GM10248 (cell line): Measurements from ENCODE around the gene VAPA.

ENCODE experiments used
- CTCF ChIA-PET: fragments of 300-600 bp; sonication (Branson Sonifier 250); formaldehyde crosslinking; extraction: SDS; loops from one replicate; lab custom pipeline; 2021; ENCODE audit warnings: antibody characterized with exemption; lab: Yijun Ruan, JAX
- POLR2A ChIA-PET: fragments of 350-650 bp; sonication (Branson Sonifier 250); formaldehyde crosslinking; extraction: SDS; loops from one replicate; lab custom pipeline; 2020; ENCODE audit warnings: antibody characterized with exemption; lab: Yijun Ruan, JAX
- DNase-seq: peaks from one replicate; pipeline ENCODE4 v3.0.0; 2012; ENCODE audit errors: extremely low spot score
- CTCF ChIP-seq: IDR thresholded peaks from 2 replicates; pipeline ENCODE4 v1.5.1; 2012; ENCODE audit warnings: mild to moderate bottlenecking, low read depth; ENCODE audit errors: extremely low read depth, missing control alignments, control extremely low read depth

VAPA gene

DNA sequence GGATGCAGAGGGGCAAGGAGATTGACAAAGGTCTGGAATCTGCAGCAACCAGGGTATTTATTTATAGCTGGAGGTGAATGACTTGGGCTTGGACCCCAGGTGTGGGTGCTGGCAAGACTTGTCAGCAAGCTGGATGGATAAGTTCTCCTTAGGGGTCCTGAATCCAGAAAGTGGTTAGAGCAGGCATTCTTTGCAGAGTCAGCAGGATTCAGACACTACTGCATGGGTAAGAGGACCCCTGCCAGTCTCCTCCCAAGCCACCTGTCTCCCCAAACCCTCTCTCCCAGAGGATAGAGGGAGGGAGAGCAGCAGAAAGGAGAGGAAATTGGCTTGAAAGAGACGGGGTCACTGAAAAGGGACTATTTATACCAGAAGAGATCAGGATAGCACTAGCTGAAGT, 89.5 kb downstream of the VAPA start:
- ChIA-PET POLR2A (no interaction called here), CTCF (no interaction called here)
- no peak for TF ChIP-seq CTCF
- no peak for DNase-seq

DNA sequence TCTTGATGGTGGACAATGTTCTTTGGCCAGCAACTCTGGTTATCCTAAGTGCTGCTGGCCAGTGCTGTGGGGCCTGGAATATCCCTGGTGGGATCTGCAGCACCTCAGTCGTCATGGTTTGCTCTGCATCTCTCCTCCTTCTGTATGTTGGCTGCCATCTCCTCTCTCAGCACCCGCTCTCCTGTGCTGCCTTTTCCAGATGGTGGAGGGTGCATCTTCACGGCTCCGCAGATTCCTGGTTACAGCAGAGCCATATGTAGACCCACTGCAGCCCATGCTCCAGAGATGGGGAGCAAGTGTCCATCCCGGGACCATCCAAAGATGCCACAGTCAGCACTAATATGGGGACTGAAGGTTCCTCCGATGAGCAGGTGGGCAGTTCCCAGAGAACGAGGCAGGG, 90.0 kb downstream of the VAPA start:
- no peak for TF ChIP-seq CTCF
- CTCF ChIA-PET, result no interaction called here
- POLR2A ChIA-PET, result no interaction called here

DNA sequence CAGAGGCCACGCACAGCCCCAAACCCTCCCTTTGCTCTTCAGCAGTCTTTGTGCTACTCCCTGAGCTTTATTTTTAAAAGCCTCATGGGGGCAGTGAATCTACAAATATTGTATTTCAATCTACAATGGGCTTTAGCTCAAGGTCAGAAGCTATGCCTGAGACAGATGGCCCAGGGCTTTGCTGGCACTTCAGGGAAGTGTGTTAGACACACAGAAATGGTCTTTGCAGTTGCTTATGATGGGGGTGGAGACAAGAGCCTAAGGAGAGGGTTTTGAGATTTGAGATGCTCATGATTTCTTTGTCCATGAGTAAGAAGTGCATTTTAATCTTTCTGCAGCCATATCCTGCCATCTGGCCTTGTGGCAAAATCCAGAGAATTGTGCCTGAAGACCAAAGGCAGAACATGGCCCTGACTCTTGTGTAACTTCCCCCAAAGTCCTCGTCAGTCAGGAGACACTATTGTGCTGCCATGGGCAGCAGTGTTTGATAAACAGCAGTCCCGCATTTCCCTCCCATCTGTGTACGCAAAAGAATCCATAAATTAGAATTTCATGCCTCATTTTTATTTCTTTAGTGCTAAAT, 92.6 kb downstream of the VAPA start:
- no peak for TF ChIP-seq CTCF
- no peak for DNase-seq
- ChIA-PET POLR2A (no interaction called here), CTCF (interaction anchor here (0.6 kb wide), 1 partner anchor 517 kb away, joined by 3 read pairs; no protein-coding TSS in a partner anchor)

More for the DNA sequence above, 90.0 kb downstream of the VAPA start:
- no peak for DNase-seq

DNA sequence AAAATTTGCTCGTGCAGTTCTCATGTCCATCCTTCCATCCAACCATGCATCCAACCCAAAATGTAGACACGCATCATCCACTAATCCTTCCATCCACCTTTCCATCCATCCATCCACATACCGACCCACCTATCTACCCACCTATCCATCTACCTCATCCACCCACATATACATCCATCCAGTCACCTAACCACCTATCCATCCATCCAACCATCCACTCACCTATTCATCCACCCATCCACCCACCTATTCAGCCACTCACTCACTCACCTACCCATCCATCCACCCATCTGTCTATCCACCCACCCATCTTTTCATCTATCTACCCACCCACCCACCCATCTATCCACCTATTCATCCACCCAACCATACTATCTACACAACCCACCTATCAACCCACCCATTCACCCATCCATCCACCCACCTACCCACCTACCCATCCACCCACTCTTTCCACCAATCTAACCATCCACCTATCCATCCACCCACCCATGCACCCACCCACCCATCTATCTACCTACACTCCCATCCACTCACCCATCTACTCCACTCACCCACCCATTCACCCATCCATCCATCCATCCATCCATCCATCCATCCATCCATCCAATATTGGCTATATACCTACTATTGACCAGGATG, 94.3 kb downstream of the VAPA start:
- ChIA-PET CTCF (no interaction called here), POLR2A (no interaction called here)
- no peak for TF ChIP-seq CTCF
- no peak for DNase-seq
